ENCODE data around the gene NDUFV1.

Gene NDUFV1

DNA sequence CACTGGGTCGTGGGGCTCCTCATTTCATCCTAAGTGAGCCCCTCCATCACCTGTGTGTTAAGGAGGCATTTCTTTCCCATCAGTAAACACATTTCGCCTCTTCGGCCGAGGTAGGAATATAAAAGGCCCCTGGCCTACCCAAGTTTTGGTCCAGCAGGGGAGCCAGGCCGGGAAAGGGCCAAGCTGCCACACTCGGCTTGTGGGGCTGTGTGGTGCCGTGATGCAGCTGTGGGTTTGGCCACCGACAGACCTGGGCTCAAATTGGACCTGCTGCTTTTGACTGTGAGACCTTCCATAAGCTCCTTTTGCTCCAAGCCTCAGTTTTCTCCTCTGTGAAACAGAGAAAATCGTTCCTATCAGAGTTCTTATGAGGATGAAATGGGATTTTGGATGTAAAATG is 771 bp downstream of the NDUFV1 start:
- peak overlapping the region; percentile 97 for H3K4me3 ChIP-seq (ENCODE audit: low read depth, low read length)
- DNase-seq (ENCODE audit: low read depth, low spot score), result no peak
- no peak for TF ChIP-seq CTCF (IDR thresholded peaks at IDR 0.05; ENCODE audit: low read depth, low read length)
- in situ Hi-C loops (cut with HindIII; ENCODE audit: low sequenced_read_pairs), result no loop called here

- DNase-seq (ENCODE audit: low read depth, low spot score), result no peak
- H3K4me3 ChIP-seq (ENCODE audit: low read depth, low read length), result no peak overlapping the region
- in situ Hi-C loops (cut with HindIII; ENCODE audit: low sequenced_read_pairs), result no loop called here
- TF ChIP-seq CTCF (IDR thresholded peaks at IDR 0.05; ENCODE audit: low read depth, low read length), result no peak
Measured at GRCh38 chr11:67608486-67608885, 1.8 kb downstream of the NDUFV1 start.

- no peak for DNase-seq (ENCODE audit: low read depth, low spot score)
- TF ChIP-seq CTCF (IDR thresholded peaks at IDR 0.05; ENCODE audit: low read depth, low read length), result no peak
- in situ Hi-C loops (cut with HindIII; ENCODE audit: low sequenced_read_pairs), result no loop called here
- H3K4me3 ChIP-seq (ENCODE audit: low read depth, low read length), result no peak overlapping the region
Measured at GRCh38 chr11:67609316-67609715, 2.6 kb downstream of the NDUFV1 start.

GRCh38 chr11:67610302-67610868 is 3.6 kb downstream of the NDUFV1 start:
- DNase-seq (ENCODE audit: low read depth, low spot score), result no peak
- no peak for TF ChIP-seq CTCF (IDR thresholded peaks at IDR 0.05; ENCODE audit: low read depth, low read length)
- in situ Hi-C loops (cut with HindIII; ENCODE audit: low sequenced_read_pairs), result no loop called here
- no peak overlapping the region for H3K4me3 ChIP-seq (ENCODE audit: low read depth, low read length)

- H3K4me3 ChIP-seq (ENCODE audit: low read depth, low read length), result no peak overlapping the region
- no peak for DNase-seq (ENCODE audit: low read depth, low spot score)
- in situ Hi-C loops (cut with HindIII; ENCODE audit: low sequenced_read_pairs), result no loop called here
- TF ChIP-seq CTCF (IDR thresholded peaks at IDR 0.05; ENCODE audit: low read depth, low read length), result no peak
Measured at GRCh38 chr11:67611165-67611564, 4.4 kb downstream of the NDUFV1 start.

DNA sequence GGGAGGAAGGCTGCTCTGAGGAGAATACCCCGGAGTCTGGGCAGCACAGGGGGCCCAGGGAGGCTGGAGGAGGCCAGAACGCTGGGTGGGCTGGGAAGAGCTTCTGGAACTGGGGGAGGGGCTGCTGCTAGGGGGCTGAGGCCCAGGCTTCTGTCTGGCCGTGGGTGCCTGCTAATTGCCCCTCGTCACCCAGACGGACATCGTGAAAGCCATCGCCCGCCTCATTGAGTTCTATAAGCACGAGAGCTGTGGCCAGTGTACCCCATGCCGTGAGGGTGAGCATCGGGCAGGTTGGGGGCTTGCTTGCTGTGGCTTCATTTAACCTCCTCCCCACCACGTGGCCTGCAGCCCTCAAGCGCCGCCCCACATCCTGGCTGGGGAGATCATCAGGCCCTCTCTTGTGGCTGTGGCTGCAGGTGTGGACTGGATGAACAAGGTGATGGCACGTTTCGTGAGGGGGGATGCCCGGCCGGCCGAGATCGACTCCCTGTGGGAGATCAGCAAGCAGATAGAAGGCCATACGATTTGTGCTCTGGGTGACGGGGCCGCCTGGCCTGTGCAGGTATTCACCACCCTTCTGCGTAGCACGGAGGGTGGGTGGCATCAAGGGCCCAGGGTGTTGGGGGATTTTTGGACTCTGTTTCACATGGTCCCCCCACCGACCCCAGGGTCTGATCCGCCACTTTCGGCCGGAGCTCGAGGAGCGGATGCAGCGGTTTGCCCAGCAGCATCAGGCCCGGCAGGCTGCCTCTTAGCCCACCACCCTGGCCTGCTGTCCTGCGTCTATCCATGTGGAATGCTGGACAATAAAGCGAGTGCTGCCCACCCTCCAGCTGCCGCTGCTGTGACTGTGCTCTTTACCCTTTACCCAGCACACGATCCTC is 5.2 kb downstream of the NDUFV1 start:
- in situ Hi-C loops (cut with HindIII; ENCODE audit: low sequenced_read_pairs), result no loop called here
- no peak for DNase-seq (ENCODE audit: low read depth, low spot score)
- no peak for TF ChIP-seq CTCF (IDR thresholded peaks at IDR 0.05; ENCODE audit: low read depth, low read length)
- no peak overlapping the region for H3K4me3 ChIP-seq (ENCODE audit: low read depth, low read length)

Measured in astrocyte of the spinal cord (primary cell).